ENCODE data around the gene ZNF248. TPM values are rescaled to one million over a fixed set of nuclear protein-coding genes. Genes with fewer than 3 reads are reported as not detected.

ZNF248 gene
- total and polyA plus RNA-seq, 9 of the 15 experiments (the other 6 are each of a cell fraction or from before 2014, with no cell fraction given) = 4.5 to 16.5 (median 10.2) TPM

GRCh38 chr10:37857287-37858211 lies at the start of gene ZNF248 (continued):
- 0 out of 2 replicates have a peak, but pooled peaks have one; percentile 65 for TF ChIP-seq CREB3L1 (IDR thresholded peaks at IDR 0.05; ENCODE audit: borderline replicate concordance, low read depth)
- TF ChIP-seq ZNF224 (CRISPR knock-in tag; IDR thresholded peaks at IDR 0.05) = peak; percentile 28; the same call in 1 of the 2 replicates
- no peak for TF ChIP-seq POLR3A (IDR thresholded peaks at IDR 0.05; ENCODE audit: borderline replicate concordance, extremely low read depth, insufficient read depth, insufficient read length)
- TF ChIP-seq ZNF175 (CRISPR knock-in tag; IDR thresholded peaks at IDR 0.05; ENCODE audit: low read depth) = no peak
- no peak; the same call in 1 of the 2 replicates for TF ChIP-seq ZNF239 (CRISPR knock-in tag; IDR thresholded peaks at IDR 0.05)
- no peak for TF ChIP-seq XRCC5 (IDR thresholded peaks at IDR 0.05; ENCODE audit: low read depth, low read length)
- TF ChIP-seq HNRNPUL1 (IDR thresholded peaks at IDR 0.05; ENCODE audit: low read length) = no peak
- TF ChIP-seq ZBTB34 (CRISPR knock-in tag; IDR thresholded peaks at IDR 0.05) = no peak
- no peak for TF ChIP-seq GABPB2 (CRISPR knock-in tag; conservative IDR thresholded peaks at IDR 0.05)
- no peak for TF ChIP-seq TCF3 (CRISPR knock-in tag; IDR thresholded peaks at IDR 0.05)
- TF ChIP-seq IFI16 (CRISPR knock-in tag; IDR thresholded peaks at IDR 0.05) = no peak
- peak; percentile 96 to 97 for TF ChIP-seq NRF1 (conservative IDR thresholded peaks at IDR 0.05 in 1 of 2, IDR thresholded peaks at IDR 0.05 in 1 of 2)
- TF ChIP-seq MCM7 (IDR thresholded peaks at IDR 0.05) = no peak
- TF ChIP-seq RAD51 (IDR thresholded peaks at IDR 0.05; ENCODE audit: borderline replicate concordance, low read depth) = no peak
- TF ChIP-seq ZNF398 (CRISPR knock-in tag; IDR thresholded peaks at IDR 0.05) = no peak
- no peak for TF ChIP-seq AFF1 (IDR thresholded peaks at IDR 0.05; ENCODE audit: low read depth in 1 of 2, partially characterized antibody in 2 of 2)
